AG08396 (cell line): ENCODE measurements around the gene CTAGE6.
A peak's percentile ranks its signal among the peaks of the same experiment; 100 is the strongest.
"Not testable (repeated sequence)": the region's sequence is repeated elsewhere in the genome, so short reads cannot be mapped to it uniquely, and the experiment has no call there.

Experiments
- DNase-seq: peaks from one replicate; pipeline ENCODE4 v3.0.0; 2012; ENCODE audit warnings: low spot score, mixed read lengths

CTAGE6 gene, protein sequence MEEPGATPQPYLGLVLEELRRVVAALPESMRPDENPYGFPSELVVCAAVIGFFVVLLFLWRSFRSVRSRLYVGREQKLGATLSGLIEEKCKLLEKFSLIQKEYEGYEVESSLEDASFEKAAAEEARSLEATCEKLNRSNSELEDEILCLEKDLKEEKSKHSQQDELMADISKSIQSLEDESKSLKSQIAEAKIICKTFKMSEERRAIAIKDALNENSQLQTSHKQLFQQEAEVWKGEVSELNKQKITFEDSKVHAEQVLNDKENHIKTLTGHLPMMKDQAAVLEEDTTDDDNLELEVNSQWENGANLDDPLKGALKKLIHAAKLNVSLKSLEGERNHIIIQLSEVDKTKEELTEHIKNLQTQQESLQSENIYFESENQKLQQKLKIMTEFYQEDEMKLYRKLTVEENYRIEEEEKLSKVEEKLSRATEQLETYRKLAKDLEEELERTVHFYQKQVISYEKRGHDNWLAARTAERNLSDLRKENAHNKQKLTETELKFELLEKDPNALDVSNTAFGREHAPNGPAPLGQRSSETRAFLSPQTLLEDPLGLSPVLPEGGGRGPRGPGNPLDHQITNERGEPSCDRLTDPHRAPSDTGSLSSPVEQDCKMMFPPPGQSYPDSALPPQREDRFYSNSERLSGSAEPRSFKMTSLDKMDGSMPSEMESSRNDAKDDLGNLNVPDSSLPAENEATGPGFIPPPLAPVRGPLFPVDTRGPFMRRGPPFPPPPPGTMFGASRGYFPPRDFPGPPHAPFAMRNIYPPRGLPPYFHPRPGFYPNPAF

DNA sequence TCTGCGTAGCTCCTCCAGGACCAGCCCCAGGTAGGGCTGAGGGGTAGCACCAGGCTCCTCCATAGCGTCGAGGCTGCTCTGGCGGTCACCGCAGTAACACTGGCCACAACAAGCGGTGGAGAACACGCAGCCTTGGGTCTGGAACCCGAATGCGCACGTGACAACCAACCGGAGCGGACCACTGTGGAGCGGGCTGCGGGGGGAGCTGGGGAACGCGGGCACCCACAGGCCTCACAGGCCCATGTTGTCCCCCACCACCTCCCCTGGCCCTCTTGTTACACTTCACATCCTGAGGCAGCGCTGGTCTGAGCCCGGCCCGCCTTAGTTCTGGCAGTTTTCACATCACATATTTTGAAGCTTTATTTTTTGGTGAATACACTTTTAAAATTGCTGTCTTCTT, at the start of gene CTAGE6:
CTAGE6 (minus strand) TSS at position 101 of the 400 bp plus-strand sequence; CDS start at position 63, 38 bp downstream.
- DNase-seq: not testable (repeated sequence)

- not testable (repeated sequence) for DNase-seq
Measured at GRCh38 chr7:143806664-143807071, 49.2 kb upstream of the CTAGE6 start.

GRCh38 chr7:143797896-143798290, 40.4 kb upstream of the CTAGE6 start:
- not testable (repeated sequence) for DNase-seq

DNA sequence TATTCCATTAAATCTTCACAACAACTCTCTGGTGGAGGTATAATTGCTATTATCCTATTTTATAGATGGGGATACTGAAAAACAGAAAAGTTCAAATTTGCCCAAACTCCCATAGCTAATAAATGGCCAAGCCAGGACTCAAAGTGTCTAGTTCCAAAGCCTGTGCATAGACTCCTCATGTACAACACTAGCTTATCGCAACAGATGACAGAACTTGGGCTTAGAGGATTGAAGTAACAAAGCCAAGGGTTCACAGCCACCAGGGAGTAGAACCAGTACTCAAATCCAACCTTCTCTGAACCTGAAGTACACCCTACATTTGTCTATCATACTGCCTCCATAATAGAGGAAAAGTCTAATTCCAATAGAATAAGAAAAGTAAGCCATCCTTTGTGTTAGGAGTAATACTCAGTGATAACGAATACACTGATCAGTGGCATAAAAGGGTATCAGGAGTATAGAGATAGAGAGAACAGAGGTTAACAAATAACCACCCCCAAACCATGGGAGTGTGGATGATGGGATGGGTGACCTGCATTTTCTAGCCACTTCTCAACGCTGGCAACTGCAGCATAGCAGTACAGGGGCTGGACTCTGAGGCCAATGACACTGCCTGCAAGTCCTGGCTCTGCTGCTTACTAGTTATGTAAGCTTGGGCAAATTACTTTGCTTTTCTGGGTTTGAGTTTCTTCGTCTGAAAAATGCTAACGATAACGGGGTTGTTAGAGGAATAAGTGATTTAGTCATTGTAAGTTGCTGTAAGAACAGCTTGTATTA, 39.8 kb upstream of the CTAGE6 start:
- not testable (repeated sequence) for DNase-seq

- DNase-seq: not testable (repeated sequence)
Measured at GRCh38 chr7:143795653-143796052, 38.2 kb upstream of the CTAGE6 start.

- not testable (repeated sequence) for DNase-seq
Measured at GRCh38 chr7:143792633-143793032, 35.1 kb upstream of the CTAGE6 start.

GRCh38 chr7:143785415-143786182, 28.1 kb upstream of the CTAGE6 start:
- not testable (repeated sequence) for DNase-seq

DNA sequence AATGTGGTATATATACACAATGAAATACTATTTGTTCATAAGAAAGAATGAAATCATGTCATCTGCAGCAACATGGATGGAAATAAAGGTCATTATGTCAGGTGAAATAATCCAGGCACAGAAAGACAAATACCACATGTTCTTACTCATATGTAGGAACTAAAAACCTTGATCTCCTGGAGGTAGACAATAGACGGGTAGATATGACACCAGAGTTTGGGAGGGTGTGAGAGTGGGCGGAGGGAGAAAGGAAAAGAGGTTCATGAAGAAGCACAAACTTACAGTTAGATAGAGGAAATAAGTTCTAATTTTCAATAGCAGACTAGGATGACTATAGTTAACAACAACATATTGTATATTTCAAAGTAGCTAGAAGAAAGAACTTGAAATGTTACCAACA, 22.1 kb upstream of the CTAGE6 start:
- DNase-seq: not testable (repeated sequence)

- not testable (repeated sequence) for DNase-seq
Measured at GRCh38 chr7:143772738-143773468, 15.4 kb upstream of the CTAGE6 start.

GRCh38 chr7:143767531-143767930, 10.0 kb upstream of the CTAGE6 start:
- DNase-seq: not testable (repeated sequence)

DNA sequence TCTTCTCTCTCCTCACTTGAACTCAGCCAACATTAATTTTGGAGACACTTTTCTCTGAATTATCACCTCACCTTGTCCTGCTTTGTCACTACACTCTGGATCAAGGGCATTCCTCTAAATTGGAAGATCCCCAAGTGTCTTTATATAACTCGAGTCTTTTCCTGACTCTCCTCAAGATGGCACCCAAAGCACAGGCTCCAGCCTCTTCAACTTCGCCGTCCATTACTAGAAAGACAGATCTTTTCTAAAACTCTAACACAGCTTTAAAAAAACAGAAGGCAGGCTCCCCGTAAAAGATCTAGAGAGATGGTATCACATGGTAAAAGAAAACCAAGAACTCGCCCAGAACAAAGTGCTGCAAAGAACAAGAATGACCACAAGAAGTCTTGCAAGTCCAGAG, 8.2 kb upstream of the CTAGE6 start:
- not testable (repeated sequence) for DNase-seq

DNA sequence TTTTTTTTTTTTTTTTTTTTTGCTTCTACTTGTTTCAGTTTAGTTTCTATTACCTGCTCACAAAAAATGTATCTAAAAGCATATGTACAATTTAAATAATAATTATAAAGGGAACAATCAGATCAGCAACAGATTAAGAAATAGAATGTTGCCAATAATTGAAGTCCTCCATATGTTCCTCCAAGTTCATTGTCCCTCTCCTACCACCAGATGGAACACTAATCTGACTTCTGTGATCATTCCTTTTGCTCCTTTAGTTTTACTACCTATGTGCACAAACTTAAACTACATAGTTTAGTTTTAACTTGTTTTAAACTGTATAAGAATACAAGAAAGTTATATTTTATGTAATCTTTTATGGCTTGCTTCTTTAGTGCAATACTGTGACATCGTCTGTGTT, 5.6 kb upstream of the CTAGE6 start:
- DNase-seq: not testable (repeated sequence)

DNA sequence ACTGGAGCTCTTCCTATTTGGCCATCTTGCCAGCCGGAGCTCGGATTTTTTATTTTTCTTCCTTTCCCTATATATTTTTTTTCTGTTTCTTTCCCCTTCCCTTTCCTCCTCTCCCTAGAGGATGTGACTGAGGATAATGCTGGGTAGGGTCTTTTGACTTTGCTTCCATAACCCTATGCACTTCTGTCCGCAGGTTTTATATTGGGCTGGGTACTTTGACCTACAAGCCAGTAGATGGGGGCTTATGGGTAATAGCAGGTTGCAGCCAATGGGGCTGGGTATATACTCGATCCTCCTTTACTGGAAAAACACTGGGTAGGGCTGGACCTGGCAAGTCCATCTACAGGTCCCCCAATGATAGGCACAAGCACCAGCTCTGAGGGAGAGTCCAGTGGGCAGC, 12.2 kb downstream of the CTAGE6 start:
- not testable (repeated sequence) for DNase-seq

DNA sequence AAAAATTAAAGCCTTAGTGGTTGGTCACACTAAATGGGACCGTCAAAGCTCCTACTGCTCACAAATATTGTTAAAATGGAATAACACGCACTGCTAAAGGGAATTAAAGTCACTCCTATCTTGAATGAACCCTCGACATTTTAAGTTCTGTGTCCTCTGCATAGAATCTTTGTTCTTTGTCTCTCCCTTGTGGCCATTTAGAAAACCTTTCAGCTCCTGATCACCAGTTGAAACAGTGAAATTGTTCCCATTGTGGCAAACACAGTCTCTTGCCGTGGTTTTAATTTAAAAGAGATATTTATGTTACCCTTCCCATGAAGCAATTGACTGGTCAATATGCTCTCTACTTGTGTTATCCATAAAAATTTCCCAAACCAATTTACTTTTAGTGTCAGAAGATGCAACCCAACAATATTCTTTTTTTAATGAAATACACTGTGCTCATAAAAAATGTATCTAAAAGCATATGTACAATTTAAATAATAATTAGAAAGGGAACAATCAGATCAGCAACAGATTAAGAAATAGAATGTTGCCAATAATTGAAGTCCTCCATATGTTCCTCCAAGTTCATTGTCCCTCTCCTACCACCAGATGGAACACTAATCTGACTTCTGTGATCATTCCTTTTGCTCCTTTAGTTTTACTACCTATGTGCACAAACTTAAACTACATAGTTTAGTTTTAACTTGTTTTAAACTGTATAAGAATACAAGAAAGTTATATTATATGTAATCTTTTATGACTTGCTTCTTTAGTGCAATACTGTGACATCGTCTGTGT, 20.3 kb downstream of the CTAGE6 start:
- peak; percentile 37 for DNase-seq

GRCh38 chr7:143735962-143736361, 21.5 kb downstream of the CTAGE6 start:
- no peak for DNase-seq

- no peak for DNase-seq
Measured at GRCh38 chr7:143733876-143734275, 23.6 kb downstream of the CTAGE6 start.

GRCh38 chr7:143728333-143728862, 29.1 kb downstream of the CTAGE6 start:
- DNase-seq: no peak

DNA sequence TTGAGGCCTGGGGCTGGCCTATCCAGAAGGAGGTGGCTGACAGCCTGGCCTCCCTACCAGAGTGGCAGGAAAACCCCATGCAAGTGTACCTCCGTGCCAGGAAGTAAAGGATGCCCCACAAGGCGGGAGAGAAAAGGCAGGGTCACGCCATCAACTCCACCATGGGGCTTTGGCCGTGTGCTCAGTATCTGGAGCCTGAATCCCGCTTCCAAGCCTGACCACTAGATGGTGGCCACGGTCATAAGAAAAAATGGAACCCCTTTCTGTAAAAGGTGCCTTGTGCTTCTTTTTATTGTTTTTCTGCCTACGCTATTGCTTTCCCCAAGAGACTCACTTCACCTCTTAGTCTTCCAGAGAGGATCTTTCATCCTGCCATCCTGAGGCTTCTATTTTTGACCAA, 29.9 kb downstream of the CTAGE6 start:
- DNase-seq: not testable (repeated sequence)

DNA sequence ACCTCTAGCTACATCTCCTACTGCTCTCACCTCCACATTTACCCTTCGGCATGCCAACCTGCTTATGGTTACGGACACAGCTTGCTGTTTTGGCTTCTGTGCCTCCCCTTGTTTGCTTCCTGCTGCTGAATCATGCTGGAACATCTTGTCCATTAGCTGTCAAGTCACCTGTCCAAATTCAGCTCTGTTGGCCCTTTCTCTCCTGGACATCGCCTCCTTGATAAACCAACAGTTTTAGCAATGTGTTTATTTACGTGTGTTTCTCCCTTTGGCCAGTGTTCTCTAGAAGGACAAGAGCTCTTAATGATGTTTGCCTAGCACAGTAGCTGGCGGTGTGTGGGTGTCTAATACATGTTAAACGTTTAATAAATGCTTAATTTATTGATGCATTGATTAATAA, 31.4 kb downstream of the CTAGE6 start:
- not testable (repeated sequence) for DNase-seq

DNA sequence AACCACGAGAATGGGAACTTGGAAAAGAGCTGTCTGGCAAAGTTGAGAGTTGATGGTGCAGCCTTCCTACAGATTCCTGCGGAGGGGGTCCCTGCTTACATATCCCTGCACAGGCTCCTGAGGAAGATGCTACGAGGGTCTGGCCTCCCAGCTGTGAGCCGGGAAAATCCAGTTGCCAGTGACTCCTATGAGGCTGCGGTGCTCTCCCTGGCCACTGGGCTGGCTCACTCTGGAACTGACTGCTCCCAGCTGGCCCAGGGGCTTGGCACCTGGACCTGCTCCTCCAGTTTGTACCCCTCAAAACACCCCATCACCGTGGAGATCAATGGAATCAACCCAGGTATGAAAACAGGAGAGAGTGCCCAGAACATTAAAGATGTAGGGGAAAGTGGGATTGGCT, 37.2 kb downstream of the CTAGE6 start:
- DNase-seq: not testable (repeated sequence)
